CD4-positive, alpha-beta T cell treated with Interleukin-6 at 100 ng/mL for 8 hours (primary cell): ENCODE measurements around the gene FBXO31.
"Not testable (repeated sequence)": the region's sequence is repeated elsewhere in the genome, so short reads cannot be mapped to it uniquely, and the experiment has no call there.

ENCODE experiments used
- DNase-seq: peaks from one replicate; pipeline ENCODE4 v3.0.0-alpha.2; 2020; ENCODE audit warnings: mixed read lengths, low spot score

The FBXO31 gene

DNA sequence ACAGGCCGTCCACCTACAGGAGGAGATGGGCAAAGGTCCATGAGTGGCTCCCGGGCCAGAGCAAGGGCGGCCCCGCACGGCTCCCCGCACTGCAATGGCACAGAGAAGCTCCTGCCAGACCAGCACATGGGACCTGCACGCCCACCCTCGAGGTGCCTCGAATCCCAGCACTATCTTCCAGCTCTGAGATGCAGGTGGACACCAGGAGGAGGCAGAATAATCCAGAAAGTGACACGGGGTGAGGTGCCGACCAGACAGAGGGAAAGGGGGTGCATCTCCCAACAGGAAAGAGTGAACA is 39.9 kb downstream of the FBXO31 start:
- no peak for DNase-seq

DNA sequence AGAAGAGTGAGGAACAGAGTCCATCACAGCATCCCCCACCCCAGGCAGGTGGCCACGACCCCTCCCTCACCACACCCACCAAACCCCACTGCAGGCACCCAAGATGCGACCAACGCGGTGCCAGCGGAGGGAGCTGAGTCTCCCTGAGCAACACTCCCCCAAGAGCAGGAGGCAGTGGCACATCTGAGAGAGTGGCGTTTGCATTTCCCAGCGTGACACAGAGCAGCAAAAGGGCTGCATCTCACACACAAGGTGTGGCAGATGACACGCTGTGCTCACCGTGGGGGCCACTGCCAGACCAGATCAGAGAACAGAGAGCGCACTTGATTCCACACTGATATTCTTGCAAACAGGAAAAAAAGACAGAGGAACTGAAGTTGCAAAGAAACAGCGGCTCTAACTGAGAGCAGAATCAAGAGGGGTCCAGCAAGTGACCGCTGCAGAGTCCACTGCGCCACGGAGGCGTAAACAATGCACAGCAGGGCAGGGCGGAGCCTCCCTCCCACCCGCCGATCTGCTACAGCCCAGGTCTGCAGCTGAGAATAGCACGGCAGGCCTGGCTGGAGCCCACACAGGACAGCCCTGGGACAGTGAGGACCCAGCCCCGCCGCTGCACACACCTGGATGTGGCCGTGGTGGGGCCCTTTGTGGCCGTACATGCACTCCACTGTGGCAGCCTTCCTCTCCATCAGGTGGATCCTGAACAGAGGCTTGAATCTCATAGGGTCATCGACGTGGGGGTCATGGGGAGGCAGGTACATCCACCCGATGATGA is 40.4 kb downstream of the FBXO31 start:
- DNase-seq = no peak

DNA sequence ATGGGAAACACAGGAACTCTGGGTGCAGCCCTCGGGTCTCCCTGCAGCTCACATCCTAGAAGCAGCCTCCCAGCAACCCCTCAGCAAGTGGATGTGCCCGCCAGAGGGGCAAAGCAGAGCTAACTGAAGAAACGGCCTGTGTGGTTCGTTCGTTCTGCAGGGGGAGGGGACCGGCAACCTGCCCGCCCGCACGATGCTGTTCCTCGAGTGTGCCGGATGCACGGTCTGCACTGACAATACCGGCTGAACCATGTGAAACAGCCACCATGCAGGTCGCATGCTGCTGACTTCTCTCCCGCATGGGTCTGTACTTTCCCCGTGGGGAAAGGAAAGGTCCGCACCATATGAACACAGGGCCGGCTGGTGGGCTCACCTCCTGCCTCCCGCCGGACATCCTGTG is 41.1 kb downstream of the FBXO31 start:
- DNase-seq = no peak

DNA sequence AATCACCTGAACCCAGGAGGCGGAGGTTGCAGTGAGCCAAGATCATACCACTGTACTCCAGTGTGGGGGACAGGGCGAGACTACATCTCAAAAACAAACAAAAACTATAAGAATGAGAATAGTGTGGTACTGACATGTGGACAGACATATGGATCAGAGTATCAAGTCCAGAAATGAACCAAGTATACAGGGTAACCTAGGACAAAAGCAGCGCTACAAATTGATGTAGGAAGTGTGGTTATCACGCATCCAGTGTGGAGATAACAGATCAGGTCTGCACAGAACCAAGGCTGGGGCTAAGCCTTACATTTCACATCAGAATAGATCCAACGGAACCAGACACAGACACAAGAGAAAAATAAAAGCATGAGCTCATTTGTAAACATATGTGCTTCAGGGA is 43.4 kb downstream of the FBXO31 start:
- DNase-seq = no peak

DNA sequence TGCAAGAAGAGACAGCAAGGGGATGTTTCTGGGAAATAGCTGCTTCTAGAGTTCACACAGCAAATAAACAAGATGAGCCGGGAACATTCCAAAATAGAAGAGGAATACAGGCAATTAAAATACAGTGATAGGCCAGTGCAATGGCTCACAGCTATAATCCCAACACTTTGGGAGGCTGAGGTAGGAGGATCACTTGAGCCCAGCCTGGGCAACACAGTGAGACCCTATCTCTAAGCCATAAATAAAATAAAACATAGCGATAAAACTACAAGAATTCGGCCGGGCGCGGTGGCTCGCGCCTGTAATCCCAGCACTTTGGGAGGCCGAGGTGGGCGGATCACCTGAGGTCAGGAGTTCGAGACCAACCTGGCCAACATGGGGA is 43.9 kb downstream of the FBXO31 start:
- not testable (repeated sequence) for DNase-seq

DNA sequence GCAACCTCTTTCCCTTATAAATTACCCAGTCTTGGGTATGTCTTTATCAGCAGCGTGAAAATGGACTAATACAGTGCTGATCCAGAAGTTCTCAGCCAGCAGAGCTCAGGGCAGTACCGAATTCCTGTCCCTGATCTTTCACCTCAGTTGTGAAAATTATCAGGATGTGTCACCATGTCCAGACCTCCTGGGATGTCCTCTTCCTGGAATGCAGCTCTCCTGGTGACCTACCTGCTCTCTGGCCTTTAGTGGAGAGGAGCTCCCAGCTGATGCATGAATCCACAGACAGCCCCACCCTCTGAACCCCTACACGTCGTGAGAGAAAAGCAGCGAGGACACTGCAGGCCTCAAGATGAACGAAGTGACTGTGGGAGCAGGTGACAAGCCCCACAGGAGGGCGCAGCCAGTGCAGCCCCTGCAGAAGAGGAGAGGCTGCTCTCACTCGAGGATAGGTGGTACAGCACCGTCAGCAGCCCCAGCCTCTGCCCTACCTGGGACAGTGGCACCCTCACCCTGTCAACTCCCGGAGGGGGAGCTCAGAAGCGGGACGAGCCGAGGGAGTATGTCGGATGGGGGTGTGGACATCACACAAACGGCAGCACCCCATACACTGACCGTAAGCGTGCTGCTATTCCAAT is 44.4 kb downstream of the FBXO31 start:
- no peak for DNase-seq

- no peak for DNase-seq
Measured at GRCh38 chr16:87338155-87338765, 45.3 kb downstream of the FBXO31 start.

GRCh38 chr16:87337262-87337771 is 46.3 kb downstream of the FBXO31 start:
- DNase-seq = no peak

DNA sequence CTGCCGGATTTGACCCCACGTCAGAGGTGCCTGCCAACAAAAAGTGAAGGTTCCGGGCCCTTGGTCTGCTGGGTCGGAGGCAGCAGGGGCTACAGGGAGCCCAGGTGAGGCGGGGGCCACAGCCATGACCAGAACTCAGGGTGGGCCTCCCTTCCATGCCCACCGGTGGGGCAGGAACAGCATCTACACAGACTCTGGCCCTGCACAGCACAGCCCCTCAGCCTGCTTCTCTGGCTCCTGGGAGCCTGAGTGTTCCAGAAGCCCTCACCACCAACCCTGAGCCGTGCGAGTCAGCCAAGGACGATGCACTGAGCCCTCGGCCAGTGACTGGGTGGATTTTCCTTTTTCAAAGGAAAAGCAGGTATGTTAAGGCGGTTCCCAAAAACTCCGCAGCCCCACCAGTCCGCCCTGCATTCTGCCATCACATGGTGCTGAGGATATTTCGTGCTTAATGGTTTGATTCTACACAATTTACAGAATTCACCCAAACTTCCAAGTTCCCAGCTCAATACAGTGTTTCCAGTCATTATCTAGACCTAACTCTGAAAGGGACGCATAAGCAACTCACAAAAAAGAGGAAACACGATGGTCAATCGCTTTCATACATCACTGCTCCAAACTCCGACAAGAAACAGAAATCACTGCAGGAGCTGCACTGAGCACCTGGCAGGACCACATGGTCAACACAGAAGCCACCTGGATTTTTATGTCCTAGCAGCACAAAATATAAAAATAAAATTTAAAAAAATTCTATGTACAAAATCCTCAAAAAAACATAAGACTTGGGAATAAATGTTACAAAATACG is 46.9 kb downstream of the FBXO31 start:
- no peak for DNase-seq

DNA sequence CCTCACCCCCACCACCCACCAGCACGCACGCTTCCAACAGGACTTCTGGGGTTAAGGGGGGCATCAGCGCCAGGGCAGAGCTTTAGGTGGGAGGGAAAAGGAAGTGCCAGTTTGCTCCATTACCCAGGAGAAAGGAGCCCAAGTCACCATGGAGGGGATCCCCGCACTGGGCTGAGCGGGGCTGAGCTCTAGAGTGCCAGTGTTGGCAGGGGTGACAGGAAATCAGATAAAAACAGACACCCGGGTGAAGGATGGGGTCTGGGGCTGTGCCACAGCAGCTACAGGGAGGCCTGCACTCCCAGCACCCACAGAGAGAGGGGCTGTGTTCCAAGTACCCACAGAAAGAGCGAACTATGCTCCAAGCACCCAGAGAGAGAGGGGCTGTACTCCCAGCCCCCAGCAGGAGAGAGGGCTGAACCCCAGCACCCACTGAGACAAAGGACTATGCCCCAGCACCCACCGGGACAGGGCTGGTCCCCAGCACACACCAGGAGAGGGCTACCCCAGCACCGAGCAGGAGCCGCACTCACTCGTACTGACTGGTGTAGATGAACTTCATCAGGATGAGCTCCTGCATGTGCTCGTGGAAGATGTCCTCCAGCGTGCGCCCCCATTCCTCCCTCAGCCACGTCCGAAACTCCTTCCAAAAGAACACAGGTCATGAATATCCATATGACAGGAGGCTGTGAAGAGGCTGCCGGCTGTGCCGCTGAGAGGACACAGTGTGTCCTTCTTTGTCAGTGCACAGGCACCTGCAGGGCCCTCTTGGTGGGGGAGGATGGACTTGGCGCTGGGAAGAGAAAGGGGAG is 47.7 kb downstream of the FBXO31 start:
- no peak for DNase-seq

GRCh38 chr16:87334651-87335624 is 48.6 kb downstream of the FBXO31 start:
- no peak for DNase-seq

DNA sequence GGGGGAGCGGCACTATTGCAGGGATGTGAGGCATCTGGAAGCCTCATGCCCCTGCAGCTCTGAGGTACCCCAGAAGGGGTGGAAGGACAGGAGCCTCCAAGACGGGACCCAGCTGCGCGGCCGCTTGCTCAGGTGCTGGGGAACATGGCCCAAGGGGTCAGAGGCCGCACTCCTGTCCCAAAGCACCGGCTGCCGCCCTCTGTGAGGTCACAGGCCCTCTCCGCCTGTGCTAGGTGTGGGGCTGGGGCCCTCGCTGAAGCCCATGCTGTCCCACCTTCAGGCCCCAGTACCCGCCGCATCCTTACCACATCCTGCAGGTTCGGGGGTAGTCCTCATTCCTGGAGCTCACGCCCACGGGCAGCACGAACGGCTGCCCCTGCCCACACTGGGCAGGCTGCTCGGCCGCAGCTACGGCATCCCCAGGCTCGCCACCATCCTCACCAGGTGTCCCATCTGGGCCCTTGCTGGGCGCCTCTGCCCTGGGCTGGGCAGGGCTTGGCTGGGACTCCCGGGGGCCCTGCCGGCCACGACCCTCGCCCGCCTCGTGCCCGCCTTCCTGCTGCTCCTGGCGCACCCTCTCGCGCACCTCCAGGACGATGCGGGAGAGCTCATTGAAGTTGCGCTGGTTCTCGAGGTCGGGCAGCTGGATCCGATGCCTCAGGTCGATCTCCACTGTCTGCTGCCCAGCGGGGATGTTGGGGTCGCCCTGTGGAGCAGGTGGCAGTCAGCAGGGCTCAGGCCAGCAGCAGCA is 49.8 kb downstream of the FBXO31 start:
- DNase-seq = no peak

- no peak for DNase-seq
Measured at GRCh38 chr16:87333101-87333500, 50.5 kb downstream of the FBXO31 start.

DNA sequence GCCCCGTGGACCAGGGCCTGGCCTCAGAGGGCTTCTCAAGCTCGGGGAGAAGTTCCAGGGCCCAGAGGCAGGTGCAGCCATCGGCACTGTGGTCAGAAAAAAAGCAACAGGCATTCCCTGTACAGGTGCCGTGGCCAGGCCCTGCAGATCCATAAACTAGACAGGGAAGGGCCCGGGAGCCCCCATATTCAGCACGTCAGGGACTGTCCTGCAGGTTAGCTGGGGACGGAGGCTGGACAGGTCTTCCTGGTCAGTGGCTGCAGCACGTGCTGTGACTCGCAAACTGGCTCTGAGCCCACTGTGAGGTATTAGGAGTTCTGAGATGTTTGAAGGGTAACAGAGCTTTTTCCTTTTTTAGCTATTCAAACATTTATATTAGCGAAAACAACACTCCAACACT is 51.4 kb downstream of the FBXO31 start:
- DNase-seq = no peak

DNA sequence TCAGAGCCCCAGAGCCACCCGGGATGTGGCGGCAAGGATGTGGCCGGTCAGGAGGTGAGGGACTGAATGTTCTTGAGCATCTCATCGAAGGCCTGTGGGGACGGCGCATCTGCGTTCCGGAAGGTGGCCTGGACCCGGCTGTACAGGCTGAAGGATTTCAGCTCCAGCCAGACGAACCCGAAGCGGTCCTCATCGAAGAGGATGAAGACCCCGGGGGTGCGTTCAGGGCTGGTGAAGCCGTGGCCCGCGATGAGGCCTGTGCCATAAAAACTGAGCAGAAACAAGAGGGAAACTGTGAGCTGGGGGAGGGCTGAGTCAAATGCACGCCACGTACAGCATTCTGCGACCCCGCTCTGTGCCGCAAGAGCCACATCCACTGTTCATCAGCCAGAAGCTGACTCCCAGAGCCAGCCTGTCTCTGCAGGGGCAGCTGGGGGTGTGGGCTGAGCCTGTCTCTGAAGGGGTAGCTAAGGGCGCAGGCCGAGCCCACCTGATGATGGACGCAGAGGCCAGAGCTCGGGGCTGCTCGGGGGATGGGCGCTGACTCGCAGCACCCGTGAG is 52.3 kb downstream of the FBXO31 start:
- DNase-seq = no peak

GRCh38 chr16:87330646-87331045 is 52.9 kb downstream of the FBXO31 start:
- DNase-seq = no peak

- DNase-seq = no peak
Measured at GRCh38 chr16:87330257-87330624, 53.3 kb downstream of the FBXO31 start.

GRCh38 chr16:87329436-87330256 is 53.9 kb downstream of the FBXO31 start:
- no peak for DNase-seq

DNA sequence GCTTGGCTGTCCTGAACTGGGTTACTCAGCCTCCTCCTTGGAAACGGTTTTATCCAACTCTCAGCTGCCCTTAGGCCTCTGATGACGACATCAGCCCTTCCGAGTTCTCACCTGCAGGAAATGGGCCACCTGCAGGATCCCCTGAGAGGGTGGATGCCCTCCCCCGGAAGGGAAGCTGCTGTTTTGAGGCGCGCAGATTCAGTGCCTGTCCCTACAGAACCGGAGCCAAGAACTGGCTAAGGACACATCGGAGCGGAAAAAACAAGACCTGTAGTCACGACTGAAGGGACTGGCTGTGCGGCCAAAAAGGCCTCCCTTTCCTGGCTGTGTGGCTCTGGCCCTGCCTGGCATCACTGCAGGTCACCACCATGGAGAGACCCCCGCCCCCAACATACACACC is 54.7 kb downstream of the FBXO31 start:
- no peak for DNase-seq
